HG03159 (cell line): Measurements from ENCODE around the gene DYNC1I1.

Source experiments
- ATAC-seq: cut with Tn5 transposase; IDR thresholded peaks from one replicate; pipeline ENCODE4 v1.9.1; 2021; ENCODE audit warnings: mild to moderate bottlenecking, moderate library complexity; ENCODE audit not compliant: unreplicated experiment

The DYNC1I1 gene

DNA sequence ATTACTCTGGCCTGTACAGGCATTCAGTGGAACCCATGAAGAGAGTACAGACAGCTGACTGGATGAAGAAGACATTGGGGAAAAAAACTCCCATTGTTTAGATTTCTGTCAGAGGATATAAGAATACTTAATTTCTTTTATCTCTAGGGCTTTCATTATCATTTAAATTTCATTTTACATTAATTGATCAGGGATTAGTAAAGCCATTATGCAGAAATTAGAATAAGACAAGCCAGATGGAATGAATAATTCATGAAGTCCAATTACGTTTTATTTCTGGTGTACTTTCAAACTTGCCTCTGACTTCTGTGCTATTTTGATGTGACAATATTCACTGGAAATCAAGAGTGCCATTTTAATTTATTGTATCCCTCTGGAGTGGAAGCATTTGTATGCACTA lies 302.5 kb downstream of the DYNC1I1 start:
- ATAC-seq, result no peak

DNA sequence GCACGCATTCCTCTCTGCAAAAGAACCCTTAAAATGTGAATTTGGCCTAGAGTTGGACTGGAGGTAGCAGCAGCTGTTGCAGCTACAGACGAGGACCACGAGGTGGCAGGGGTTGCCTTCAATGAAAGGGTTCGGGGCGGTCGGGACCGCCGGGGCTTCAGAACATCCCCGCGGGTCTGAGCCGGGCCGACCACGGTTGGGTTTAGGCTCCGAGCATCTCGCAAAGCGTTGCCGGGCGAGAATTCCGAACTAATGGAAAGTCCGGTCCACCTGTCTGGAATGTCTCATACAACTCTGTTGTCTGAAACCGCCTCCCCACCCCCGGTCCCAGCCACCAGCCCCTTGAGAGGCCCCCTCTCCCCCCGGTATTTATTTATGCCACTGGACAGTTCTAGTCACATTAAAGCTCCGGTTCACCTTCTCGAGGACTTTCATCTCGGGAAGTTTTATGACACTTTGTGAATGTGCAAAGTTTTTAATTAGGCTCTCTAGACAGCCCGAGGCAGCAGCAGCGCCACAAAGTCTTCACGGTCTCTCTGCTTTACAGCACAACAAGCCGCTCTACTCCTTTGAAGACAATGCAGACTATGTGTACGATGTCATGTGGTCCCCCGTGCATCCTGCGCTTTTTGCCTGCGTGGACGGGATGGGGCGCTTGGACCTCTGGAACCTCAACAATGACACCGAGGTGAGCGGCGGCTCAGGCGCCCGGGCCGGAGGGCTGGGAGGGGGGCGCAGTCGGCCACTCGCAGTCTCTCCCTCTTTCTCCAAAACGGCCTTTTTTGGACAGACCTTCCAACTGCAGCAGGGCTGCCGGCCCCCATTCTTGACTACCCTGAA lies 303.4 kb downstream of the DYNC1I1 start:
- peak; percentile 89 for ATAC-seq

DNA sequence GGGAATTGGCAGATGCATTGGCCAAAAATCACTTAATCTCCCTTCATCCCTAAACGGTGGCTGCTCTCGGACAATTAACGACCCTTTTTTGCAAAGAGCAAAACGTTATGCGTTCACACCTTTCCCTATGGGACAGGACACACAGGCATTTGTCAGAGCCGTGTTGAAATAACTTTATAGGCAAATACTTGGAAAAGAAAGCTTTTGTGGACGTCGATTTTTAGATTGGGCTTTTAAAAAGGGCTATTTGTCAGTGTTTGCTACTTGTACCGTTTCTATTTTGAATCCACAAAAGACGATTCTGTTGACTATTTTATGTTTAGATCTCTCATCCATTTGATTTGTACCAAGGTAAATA lies 304.0 kb downstream of the DYNC1I1 start:
- peak; percentile 6 for ATAC-seq

DNA sequence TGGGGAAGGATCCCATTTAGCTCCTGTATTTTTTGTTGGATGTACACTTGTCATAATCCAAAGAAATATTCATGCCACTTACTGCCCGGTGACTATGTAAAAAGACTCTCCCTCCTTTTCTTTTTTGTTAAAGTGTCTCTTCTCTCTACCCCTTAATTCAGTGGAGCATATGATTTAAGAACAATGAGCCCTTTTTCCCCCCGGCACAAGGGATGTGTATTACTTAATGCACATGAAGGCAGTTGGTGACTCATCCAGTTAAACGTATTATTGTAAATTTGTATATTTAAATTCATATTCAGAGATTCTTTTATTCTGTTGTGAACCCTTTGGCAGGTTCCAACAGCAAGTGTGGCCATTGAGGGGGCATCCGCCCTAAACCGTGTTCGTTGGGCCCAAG lies 307.7 kb downstream of the DYNC1I1 start:
- ATAC-seq, result no peak

DNA sequence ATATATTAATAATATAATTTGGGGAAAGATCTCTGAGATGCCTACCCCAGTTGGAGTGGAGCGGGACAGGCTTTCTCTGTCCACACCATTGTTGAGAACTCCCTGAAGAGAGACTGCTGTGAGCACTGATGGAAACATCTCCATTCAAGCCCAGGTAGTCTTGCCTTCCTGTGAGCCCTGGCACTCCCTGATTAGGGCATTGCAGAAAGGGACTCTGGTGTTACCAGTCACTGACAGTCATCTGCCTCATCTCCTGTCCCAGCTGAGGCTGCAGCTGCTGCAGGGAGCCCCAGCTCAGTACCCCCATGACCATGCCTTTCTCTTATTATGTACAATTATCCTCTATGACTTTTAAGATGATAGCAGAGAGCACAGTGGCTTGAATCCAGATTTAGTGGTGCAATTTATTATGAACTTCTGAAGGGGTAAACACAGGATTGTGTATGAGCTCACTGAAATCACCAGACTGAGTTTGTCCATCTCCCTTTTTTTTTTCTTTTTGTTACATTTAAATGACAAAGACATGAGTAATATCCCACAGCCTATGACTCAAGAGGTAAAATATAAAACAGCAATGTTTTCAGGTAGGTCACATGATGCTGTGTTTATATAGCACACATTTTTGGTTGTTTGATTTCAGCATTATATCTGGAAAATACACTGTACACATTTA lies 312.7 kb downstream of the DYNC1I1 start:
- ATAC-seq, result no peak

DNA sequence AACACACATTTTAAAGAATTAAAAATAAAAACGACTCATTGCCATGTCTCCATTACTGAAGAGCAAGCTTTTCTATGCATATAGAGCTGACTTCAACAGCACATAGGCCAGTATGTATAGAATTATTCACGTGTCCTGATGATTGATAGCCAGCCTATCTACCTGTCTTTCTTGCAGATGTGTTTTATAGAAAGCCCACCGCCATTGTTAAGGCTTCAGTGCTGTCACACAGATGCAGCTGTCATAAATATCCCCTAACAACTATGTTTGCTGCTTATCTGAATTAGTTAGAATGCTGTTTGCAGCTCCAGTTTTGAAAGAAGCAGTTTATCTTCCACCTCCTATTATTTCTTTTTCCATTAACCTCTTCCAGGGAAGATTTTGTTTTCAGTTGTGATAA lies 313.6 kb downstream of the DYNC1I1 start:
- ATAC-seq, result no peak

DNA sequence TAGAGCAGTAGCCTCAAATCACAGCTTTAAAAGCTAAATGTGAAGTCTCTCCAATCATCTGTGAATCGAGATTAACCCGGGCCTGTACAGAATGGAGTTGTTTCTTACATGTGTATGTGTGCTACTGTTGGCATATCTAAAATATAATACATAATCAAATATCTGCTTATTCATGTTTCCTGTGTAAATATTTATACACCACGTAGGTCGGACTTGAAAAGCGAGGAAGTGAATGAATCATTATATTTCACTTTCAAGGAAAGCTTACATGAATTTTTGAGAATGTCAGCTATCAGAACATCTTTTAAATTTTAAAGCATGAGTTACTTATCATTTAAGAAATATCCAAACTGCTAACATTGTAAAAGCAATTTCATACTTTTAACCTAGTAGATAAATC lies 316.2 kb downstream of the DYNC1I1 start:
- no peak for ATAC-seq

DNA sequence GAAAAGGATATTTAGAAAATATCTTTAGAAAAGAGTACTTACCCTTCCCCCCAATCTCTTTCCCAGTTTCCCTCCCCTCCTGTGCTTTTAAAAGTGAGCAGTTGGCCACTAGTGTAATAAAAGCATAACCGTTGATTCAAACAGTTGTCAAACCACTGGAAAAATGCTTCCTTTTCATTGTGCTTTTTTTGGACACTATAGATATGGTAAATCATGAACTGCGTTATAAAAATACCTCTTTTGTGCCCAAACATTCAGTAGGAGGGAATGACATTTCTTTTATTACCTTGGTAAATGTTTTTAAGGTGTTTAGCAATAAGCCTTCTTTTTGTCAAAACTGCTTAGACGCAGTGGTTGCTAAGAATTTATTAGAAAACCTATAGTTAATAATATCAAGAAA lies 317.2 kb downstream of the DYNC1I1 start:
- ATAC-seq, result no peak

DNA sequence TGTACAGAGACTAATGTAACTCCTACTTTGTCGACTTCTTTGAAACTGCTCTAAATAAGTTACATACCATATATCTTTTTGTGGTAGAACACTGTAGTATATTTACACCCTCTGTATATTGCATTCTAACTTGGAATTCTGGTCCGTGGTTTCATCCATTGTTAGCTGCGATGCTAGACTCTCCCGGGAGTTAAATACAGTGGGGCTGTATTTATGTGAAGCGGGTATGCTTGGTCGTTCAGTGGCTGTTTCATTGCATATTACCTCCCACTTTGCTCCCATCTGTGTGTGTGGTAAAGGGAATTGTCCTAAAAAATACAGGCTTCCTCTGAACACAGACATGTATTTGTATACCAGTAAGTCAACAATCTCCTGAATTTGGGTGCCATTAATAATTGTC lies 318.4 kb downstream of the DYNC1I1 start:
- ATAC-seq, result no peak

DNA sequence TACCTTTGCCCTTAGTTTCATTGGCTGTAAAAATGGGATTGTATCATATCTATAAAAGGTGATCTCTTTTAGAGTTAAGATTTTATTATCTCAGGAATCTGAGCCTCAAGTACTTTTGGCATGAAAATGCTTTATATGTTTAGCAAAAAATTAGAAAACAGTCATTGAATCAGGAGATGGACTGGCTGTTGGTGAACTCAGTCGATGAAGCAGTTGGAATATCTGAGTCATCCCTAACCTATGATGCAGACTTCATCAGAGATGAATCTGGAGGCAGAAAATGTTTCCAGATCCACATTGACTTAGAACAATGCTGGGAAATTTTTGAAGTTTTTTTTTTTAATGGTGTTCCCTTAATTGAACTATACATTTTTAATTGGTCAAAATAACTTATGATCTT lies 321.1 kb downstream of the DYNC1I1 start:
- no peak for ATAC-seq

DNA sequence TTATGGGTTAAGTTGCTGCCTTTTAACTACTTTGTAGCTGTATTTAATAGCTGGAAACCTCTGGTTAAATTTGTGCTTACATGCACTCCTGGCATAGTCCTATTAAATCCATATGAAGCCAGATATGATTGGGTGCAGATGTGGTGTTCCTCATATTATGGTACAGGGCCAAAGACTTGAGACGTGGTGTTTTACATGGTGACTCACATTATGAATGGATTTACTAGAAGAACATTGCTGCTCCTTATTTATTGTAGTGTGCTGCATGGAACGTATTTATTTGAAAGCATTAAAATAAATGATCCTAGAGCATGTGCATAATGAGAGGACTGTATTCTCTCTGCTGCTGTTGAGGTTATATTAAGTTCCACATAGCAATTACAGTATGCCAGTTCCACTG lies 325.5 kb downstream of the DYNC1I1 start:
- no peak for ATAC-seq

DNA sequence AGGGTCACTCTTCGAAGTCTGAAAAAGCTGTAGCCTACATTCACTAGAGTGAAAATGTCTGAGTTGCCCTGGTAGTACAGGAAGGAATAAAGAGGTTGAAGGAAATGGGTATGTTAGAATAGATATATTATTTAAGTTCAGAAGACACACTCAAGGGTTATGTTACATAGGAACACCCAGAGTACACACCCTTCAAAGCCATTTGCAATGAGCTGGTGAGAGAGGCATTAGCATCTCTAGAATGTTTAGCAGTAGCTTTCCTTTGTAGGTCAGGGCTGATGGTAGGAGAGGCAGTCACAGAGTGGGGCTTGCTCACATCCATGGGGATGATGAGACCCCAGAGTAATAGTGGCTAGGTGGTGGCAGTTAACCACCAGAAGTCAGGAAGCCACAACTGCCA lies 328.4 kb downstream of the DYNC1I1 start:
- no peak for ATAC-seq

DNA sequence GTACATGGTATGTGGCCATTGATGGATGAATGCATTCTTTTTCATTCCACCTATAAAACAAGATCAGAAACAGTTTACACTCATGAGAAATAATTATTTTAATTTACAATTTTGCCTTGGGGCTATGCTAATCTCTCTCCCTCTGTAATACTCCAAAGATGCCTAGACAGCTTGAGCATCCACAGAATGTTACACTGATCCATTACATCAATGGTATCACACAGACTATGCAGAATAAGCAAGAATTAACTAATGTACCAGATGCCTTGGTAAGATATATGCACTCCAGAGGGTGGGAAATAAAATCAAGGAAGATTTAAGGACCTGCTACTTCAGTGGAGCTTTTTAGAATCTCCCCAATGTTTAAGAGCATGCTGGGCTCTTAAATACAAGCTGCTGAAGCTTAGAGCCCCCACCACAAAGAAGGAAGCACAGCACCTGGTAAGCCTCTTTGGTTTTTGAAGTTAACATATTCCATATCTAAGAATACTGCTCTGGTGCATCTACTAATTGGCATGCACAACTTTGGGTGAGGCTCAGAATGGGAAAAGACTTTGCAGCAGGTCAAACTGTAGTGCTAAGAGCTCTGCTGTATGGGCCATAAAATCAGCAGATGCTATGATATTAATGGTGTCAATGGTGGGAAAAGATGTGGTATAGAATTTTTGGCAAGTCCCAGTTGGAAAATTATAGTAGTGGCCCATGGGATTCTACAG lies 329.9 kb downstream of the DYNC1I1 start:
- no peak for ATAC-seq

DNA sequence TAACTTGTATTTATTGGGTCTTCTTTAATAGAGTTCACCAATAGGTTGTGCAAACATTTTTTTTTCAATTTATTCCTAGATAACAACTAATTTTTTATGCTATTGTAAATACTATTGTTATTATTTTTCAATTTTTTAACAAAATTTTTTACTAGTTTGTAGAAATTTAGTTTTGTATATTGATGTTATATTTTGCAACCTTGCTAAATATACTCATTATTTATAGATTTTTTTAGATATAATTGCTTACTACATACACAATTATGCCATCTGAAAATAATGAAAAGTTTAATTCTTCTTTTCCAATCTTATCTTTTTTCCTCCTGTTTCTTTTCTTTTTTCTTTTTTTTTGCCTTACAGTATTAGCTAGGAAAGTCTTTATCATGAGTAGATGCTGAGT lies 332.6 kb downstream of the DYNC1I1 start:
- no peak for ATAC-seq

DNA sequence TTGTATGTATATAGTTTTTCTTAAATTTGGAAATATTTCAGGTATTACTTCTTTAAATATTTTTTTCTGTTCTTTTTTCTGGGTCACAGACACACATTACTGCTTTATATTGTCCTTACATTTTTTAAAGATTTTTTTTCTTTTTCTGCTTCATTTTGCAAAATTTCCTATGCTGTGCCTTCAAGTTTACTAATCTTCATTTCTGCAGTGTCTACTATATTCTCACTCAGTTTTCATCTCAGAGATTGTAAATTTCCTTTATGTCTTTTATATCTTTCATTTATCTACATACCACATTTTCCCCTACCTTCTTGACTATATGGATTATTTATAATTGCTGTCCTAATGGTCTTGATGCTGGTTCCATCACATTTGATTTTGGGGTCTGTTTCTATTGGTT lies 339.1 kb downstream of the DYNC1I1 start:
- ATAC-seq, result no peak

DNA sequence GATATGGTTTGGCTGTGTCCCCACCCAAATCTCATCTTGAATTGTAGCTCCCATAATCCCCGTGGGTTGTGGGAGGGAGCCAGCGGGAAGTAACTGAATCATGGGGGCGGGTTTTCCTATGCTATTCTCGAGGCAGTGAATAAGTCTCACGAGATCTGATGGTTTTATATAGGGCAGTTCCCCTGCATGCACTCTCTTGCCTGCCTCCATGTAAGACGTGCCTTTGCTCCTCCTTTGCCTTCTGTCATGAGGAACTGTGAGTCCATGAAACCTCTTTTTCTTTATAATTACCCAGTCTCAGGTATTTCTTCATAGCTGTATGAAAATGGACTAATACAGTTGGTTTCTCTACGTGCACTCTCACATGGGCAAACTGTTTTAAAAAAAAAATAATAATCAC lies 341.8 kb downstream of the DYNC1I1 start:
- ATAC-seq, result no peak

DNA sequence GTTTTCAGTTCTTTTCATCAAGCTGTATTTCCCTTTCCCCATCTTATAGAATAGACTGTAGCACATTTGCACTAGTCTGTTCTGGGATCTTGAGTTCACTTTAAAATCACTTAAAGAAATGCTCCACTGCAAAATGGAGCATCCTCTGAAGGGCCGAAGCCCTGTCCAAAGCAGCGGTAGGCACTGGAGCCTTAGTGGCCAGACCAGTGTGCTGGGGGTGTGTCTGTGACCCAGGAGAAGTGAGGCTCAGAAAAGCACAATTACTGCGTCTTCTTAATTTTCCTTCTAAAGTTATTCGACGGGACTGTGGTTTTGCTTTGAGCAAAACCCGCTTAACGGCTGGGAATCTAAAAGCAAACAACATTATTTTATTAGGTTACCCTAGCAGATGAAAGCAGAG lies 343.8 kb downstream of the DYNC1I1 start:
- ATAC-seq, result no peak

DNA sequence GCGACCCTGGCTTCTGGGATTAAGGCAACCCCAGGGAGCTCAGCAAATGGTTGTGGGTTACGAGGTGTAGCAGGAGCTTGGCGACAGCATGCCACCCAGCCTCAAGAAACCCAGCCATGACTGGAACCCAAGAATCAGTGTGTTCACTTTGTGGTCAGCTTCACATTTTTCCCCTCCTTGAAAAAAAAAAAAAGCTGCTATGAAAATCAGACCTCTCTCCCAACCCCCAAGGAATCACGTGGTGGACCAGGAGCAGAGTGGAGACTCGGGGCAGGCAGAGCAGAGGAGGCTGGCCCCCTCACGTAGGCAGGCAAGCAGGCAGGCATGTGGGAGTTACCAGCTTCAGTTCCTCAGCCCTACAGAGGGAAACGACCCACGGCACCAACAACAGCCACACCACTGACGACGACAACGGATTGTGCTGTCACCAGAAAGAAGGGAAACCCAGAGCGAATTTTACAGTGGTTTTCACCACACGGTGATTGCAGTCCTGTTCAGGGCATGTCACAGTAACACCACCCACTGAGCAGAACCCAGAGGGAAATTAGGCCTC lies 346.2 kb downstream of the DYNC1I1 start:
- no peak for ATAC-seq

DNA sequence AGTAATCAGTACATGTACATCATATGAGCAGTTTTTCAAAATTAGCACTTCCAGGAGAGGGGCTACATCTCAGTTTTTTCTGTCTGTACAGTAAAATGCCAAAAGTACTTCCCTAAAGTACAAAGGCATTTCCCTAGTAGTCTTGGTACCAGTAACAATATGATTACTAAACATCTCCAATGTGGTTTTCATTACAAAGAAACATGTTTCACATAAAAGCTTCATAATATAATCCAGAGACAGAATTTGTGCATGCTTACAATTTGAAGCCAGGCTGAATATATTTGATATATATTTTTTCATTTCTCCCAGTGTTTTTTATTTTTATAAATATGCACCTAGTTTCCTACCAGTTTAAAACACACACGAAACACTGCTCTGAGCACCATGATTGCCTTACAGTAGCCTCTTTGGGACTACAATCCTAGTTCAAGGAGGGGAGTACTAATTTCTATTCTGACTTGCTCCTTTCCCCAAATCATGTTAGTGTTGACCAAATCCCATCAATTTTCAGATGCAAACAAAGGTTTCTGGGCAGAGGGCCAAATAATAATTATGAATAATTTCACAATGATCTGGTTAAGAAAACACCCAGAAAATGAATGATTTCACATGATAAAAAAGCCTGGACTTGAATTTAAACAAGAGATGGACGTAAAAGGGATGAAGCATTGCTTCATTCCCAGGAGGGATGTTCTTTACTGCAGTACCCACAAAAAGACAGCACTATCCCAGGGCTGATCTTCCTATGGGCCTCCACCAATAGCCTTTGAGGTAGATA lies 348.3 kb downstream of the DYNC1I1 start:
- ATAC-seq, result no peak

DNA sequence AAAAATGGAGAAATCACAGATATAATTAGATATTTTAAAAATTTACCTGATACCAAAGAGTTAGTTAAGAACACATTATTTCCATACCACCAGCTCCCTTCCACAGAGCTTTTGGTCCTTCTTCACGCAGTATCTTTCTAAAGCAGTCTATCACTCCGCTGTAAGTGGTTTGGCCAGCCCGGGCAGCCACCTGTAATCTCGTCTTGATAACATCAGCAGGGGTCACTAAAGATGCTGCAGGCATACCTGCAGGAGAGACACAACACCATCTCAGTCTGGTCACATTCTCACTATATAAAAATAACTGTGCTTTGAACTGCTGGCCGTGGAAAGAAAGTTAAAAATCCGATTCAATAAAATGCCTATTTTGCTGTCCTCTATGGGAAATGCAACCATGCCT lies 349.4 kb downstream of the DYNC1I1 start:
- ATAC-seq, result no peak

DNA sequence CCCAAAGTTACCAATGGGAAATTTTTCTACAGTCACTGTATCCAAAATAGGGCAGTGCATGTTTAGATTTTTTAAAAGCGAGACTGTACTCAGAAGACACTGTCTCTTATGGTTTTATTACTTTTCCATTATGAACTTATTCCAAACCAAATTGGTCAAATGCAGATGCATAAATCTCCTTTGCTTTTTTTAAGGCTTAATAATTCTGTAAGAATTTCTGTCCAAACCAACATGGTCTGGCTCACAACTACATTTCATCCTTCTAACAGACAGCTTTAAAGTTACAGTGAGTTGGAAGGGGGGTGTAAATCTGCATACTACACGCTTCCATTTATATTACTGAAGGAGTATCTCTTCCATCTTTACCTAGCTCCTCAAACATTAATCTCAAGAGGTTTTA lies 350.4 kb downstream of the DYNC1I1 start:
- no peak for ATAC-seq
